Upper lobe of right lung (tissue), 1 donor: ENCODE measurements around the gene PROX1. TPM values are rescaled to one million over a fixed set of nuclear protein-coding genes. Genes with fewer than 3 reads are reported as not detected.
"Not testable (repeated sequence)": the region's sequence is repeated elsewhere in the genome, so short reads cannot be mapped to it uniquely, and the experiment has no call there.

Experiments
- ATAC-seq: fragments of 200-7000 bp; cut with Tn5 transposase; one replicate; pipeline ENCODE4 v1.9.1; 2020; ENCODE audit warnings: mild to moderate bottlenecking, moderate library complexity
- DNase-seq: peaks from one replicate; pipeline ENCODE4 v3.0.0-alpha.2; 2020
- H3K27ac ChIP-seq: fragments of 200-600 bp; one replicate; pipeline ENCODE4 v1.8.0; 2022
- H3K27me3 ChIP-seq: fragments of 200-600 bp; one replicate; pipeline ENCODE4 v1.8.0; 2022; ENCODE audit warnings: mild to moderate bottlenecking
- H3K36me3 ChIP-seq: fragments of 200-600 bp; one replicate; pipeline ENCODE4 v1.8.0; 2022
- H3K4me1 ChIP-seq: fragments of 200-600 bp; one replicate; pipeline ENCODE4 v1.8.0; 2022
- H3K4me3 ChIP-seq: fragments of 200-600 bp; one replicate; pipeline ENCODE4 v1.8.0; 2022; ENCODE audit warnings: mild to moderate bottlenecking
- H3K9me3 ChIP-seq: fragments of 200-600 bp; one replicate; pipeline ENCODE4 v1.8.0; 2022
- intact Hi-C: fragments of 100-400 bp; cut with DNase I; formaldehyde crosslinking; loops from one replicate; pipeline ENCODE4 v1.11.0; 2022
- total RNA-seq: library from RNA; stranded (reverse); fragmentation: NEBNext Ultra II Directional; extraction: Animal tissue kit (Norgen Biotek cat#: 25700); gene quantifications from one replicate; pipeline ENCODE4 v1.2.1, GENCODE V29; 2021
- TF ChIP-seq, protein P1 (sequence below): fragments of 200-600 bp; IDR thresholded peaks from one replicate; pipeline ENCODE4 v1.8.0; 2022; ENCODE audit warnings: antibody characterized with exemption
- donor health status: DM: no; HTN: yes; CAD: no; lungs with severe emphysema.

The PROX1 gene
- total RNA-seq, 1 donor from 2014 or later = 14.1 TPM

DNA sequence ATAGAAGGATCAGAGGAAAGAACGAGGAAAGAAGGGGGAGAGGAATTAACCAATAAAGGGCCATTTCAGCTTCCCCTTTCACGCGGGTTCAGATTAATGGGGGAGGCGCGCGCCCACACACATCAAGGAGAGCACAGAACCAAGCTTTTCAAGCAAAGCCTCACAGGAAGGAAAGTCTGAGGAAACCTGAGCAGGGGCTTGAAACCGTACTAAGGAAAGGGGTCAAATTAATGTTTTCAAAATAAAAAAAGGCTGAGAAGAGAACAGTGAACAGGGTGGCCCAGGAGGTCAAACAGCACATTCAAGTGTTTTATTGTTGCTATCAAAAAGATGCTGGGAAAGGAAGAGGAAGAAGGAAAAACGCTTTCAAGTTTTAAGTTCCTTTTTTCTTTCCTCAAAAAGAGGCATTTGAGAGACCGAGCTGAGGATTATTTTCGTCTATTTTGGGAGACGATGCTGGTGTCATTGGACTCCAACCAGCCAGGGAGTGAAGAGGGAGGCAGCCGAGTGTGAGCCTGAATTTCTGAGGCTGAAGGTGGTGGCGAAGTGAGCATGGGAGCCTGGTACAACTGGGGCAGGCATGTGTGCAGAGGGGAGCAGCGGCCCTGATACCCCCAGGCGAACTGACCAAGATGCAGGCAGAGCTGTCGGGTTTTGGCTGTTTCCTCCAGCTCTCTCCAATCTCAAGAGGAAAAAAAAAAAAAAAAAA, 88.4 kb downstream of the PROX1 start:
- Histone ChIP-seq H3K9me3 (no peaks in the 10 kb centered on the region), H3K36me3 (no peaks in the 10 kb centered on the region), H3K4me1 (no peaks in the 10 kb centered on the region), H3K27me3 (no peaks in the 10 kb centered on the region), H3K4me3 (no peak overlapping the region), H3K27ac (no peak overlapping the region)
- intact Hi-C loops = no loop called here
- DNase-seq = no peak
- ATAC-seq = no peak
- TF ChIP-seq, protein P1, sequence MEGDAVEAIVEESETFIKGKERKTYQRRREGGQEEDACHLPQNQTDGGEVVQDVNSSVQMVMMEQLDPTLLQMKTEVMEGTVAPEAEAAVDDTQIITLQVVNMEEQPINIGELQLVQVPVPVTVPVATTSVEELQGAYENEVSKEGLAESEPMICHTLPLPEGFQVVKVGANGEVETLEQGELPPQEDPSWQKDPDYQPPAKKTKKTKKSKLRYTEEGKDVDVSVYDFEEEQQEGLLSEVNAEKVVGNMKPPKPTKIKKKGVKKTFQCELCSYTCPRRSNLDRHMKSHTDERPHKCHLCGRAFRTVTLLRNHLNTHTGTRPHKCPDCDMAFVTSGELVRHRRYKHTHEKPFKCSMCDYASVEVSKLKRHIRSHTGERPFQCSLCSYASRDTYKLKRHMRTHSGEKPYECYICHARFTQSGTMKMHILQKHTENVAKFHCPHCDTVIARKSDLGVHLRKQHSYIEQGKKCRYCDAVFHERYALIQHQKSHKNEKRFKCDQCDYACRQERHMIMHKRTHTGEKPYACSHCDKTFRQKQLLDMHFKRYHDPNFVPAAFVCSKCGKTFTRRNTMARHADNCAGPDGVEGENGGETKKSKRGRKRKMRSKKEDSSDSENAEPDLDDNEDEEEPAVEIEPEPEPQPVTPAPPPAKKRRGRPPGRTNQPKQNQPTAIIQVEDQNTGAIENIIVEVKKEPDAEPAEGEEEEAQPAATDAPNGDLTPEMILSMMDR = no peak

DNA sequence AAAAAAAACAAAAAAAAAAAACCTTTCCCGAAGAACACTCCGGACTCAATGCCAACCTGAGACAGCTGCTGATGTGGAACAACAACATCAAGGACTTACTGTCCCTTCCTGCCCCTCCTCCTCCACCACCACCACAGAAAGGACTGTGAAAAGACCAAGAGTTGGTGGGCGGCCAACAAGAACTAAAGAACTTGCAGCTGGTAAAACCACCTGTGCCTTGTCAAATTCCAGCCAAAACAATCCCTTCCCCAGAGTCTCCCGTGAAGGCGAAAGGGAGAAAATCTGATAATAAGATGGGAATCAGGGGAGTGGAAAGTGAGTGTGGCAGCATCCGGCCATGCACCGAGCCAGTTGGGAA, 88.9 kb downstream of the PROX1 start:
- no peaks in the 10 kb centered on the region for H3K4me1 ChIP-seq
- DNase-seq (no peak), ATAC-seq (no peak)
- TF ChIP-seq, protein P1 = no peak
- H3K4me3 ChIP-seq = no peak overlapping the region
- no peak overlapping the region for H3K27ac ChIP-seq
- intact Hi-C loops = no loop called here
- no peaks in the 10 kb centered on the region for H3K27me3 ChIP-seq
- H3K36me3 ChIP-seq = no peaks in the 10 kb centered on the region
- no peaks in the 10 kb centered on the region for H3K9me3 ChIP-seq

- TF ChIP-seq, protein P1 = no peak
- H3K9me3 ChIP-seq = no peaks in the 10 kb centered on the region
- H3K4me3 ChIP-seq = no peak overlapping the region
- H3K27ac ChIP-seq = no peak overlapping the region
- H3K27me3 ChIP-seq = no peaks in the 10 kb centered on the region
- no peak for DNase-seq
- no peaks in the 10 kb centered on the region for H3K4me1 ChIP-seq
- intact Hi-C loops = no loop called here
- no peak for ATAC-seq
- no peaks in the 10 kb centered on the region for H3K36me3 ChIP-seq
Measured at GRCh38 chr1:214078950-214079349, 91.2 kb downstream of the PROX1 start.

GRCh38 chr1:214085325-214085724, 97.6 kb downstream of the PROX1 start:
- no peak for ATAC-seq
- no peaks in the 10 kb centered on the region for H3K9me3 ChIP-seq
- no peaks in the 10 kb centered on the region for H3K4me1 ChIP-seq
- H3K27ac ChIP-seq = no peak overlapping the region
- H3K4me3 ChIP-seq = no peak overlapping the region
- H3K27me3 ChIP-seq = no peaks in the 10 kb centered on the region
- intact Hi-C loops = no loop called here
- TF ChIP-seq, protein P1 = no peak
- no peak for DNase-seq
- no peaks in the 10 kb centered on the region for H3K36me3 ChIP-seq

- intact Hi-C loops = no loop called here
- no peaks in the 10 kb centered on the region for H3K36me3 ChIP-seq
- H3K4me3 ChIP-seq = no peak overlapping the region
- no peaks in the 10 kb centered on the region for H3K9me3 ChIP-seq
- DNase-seq (no peak), ATAC-seq (no peak)
- H3K27me3 ChIP-seq = no peaks in the 10 kb centered on the region
- TF ChIP-seq, protein P1 = no peak
- H3K27ac ChIP-seq = no peak overlapping the region
- H3K4me1 ChIP-seq = no peaks in the 10 kb centered on the region
Measured at GRCh38 chr1:214086945-214087344, 99.2 kb downstream of the PROX1 start.

- H3K36me3 ChIP-seq, ATAC-seq, H3K9me3 ChIP-seq, H3K27me3 ChIP-seq, H3K4me1 ChIP-seq, H3K27ac ChIP-seq, H3K4me3 ChIP-seq, intact Hi-C loops, DNase-seq: not testable (repeated sequence)
Measured at GRCh38 chr1:214089003-214089402, 101.2 kb downstream of the PROX1 start.
